Stimulated activated CD8-positive, alpha-beta memory T cell treated with anti-CD3 and anti-CD28 coated beads, Interleukin-7, amount 100 ng/mL, for 24 hours (primary cell): ENCODE data around the gene PRKAG3.
"Not testable (repeated sequence)": the region's sequence is repeated elsewhere in the genome, so short reads cannot be mapped to it uniquely, and the experiment has no call there.

Source experiments
- DNase-seq: peaks from one replicate; pipeline ENCODE4 v3.0.0-alpha.2; 2020; ENCODE audit warnings: low read depth

Gene PRKAG3

DNA sequence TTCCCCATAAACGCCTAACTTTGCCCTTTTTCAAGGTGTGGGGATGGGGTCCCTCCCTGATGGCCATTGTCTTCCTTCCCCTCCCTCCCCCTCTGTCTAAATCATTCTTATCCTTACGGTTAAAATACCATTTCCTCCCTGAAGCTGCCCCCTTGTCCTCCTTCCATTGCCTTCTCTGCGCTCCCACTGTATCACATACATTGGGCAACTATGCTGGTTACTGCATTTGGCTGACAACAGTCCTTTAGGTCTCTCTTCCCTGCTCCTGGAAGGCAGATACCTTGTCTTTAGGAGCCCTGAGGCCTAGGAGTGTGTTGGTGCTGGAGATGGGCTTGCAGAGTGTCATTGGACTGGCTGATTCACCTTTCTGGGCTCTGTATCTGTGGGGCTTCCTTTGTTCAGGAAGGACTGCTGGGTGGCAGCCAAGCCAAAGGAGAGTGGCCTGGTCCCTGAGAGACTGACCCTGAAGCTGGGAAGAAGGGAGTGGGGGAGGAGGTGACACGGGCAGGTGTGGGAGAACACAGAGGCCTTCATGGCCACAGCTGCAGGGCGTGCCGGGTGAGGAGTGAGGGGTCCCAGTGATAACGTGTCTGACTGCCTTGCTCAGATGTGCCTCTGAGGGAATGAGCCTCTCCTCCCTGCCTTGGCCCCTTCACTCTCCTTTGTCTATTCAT, 30.2 kb upstream of the PRKAG3 start:
- no peak for DNase-seq

DNA sequence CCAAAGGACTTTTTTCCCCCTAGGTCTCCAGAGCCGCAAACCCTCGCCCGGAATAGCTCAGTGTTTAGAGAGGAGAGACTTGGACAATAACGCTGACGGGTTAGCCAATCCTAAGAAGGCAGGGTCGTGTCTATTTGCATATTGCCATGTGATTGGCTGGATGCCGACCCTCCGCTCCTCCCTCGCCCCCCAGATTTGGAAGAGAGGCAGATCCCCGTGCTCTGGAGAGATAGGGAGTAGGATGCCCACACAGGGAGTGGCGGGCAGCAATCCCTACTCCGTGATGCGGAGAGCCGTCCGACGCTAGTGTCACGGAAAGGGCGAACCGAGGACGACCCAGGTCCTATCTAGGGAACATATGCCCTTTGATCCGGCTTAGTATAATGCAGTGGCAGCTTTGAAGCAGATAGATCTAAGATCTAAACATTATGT, 29.4 kb upstream of the PRKAG3 start:
- DNase-seq = no peak

DNA sequence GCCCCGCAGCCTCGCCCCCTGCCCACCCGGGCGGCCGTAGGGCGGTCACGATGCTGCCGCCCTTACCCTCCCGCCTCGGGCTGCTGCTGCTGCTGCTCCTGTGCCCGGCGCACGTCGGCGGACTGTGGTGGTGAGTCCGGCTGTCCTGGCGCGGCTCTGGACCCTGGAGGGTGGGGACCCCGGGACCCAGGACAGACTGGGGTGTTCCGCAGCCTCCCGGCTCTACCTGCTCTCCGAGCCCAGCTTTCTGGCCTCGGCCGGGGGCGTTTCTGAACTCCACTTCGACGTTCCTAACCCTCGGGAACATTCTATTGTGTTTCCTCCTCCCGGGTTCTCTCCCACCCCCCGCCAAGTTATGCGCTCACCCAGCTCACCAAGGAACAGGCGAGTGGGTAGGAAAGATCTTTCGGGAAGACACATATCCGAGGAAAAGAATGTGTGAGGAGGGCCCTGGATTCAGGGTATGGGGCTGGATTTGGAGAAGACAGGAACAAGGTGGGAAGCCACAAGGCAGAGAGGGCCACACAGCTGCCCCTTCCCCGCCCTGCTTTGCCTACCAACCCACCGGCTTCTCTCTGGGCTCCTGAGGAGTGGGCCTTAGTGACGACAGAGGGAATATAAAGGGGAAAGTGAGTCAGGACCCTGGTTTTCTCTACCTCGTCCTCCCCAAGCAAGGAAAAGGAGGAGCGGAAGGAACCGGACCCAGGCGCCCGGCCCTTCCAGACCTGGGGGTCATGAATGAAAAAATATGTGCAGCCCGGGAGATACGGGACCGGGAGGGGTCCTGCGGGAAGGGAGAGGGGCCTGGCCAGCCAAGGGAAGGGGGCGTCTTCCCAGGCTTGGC, 28.6 kb upstream of the PRKAG3 start:
- no peak for DNase-seq

DNA sequence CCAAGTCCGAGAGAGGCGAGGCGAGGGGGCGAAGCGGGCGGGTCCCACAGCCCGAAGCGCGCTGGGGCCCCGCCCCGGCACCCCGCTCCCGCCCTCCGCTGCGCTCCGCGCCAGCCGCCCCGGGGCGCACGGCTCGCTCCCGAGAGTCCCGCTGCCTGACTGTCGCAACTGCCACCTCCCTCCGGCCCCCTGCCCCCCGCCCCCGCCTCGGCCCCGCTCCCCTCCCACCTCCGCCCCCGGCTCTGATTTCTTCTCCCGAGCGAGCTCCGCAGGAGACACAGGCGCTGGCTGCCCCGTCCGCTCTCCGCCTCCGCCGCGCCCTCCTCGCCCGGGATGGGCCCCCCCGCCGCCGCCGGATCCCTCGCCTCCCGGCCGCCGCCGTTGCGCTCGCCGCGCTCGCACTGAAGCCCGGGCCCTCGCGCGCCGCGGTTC, 28.0 kb upstream of the PRKAG3 start, which contains the start of gene WNT6:
WNT6 (plus strand) TSS at position 250 of the 432 bp plus-strand sequence. CDS start 233 bp downstream, outside the sequence.
- DNase-seq = no peak

DNA sequence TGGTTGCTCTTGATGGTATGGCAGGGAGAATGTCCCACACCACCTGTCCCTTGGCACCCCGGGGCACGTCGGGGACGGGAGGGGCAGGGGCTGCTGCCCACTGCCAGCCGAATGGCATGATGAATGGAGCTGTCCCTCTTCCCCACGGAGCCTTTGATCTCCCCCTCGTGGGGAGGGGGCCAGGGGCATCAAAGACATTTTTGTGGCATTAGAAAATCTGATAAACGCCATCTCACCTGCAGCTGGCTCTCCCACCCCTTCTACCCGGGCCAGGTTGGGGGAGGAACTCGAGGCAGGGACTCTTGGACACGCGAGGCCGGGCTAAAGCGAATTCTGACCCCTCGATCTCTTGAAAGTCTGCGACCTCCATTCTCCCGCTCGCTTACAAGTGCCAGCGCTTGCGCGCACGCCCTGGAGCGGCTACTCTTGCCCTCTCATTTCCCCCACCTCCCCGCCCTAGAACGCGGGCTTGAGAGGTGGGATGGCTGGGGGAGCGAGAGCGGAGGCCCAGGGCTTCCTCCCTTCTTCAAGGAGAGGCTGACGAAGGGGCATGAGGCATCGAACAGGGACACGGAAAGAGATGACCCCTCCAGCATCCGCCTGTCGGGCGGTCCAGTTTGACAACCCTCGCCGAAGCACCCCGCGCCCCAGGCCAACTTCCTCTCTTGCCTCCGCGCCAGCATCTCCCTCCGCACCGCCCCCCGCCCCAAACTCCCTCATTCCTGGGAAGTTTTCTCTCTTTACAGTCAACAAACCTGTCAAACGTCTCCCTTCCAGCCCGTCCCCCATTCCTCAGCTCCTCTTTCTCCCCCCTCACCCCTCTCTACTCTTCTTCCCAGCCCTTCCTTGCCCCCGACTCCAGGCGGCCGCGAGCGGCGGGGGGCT, 27.3 kb upstream of the PRKAG3 start:
- no peak for DNase-seq

DNA sequence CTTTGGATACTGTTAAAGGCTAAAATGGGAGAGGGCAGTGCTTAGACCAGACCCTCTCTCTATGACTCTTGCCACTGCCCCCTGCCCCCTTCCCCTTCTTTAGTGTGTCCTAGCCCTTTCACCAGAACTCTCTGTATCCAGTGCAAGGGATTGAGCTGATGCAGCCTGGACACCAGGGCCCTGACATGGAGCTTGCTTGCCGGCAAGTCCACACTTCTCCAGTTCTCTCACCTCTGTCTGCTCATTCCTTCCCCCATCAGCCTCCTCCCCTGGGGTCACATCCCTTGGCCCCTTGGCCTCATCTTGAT, 26.5 kb upstream of the PRKAG3 start:
- no peak for DNase-seq

DNA sequence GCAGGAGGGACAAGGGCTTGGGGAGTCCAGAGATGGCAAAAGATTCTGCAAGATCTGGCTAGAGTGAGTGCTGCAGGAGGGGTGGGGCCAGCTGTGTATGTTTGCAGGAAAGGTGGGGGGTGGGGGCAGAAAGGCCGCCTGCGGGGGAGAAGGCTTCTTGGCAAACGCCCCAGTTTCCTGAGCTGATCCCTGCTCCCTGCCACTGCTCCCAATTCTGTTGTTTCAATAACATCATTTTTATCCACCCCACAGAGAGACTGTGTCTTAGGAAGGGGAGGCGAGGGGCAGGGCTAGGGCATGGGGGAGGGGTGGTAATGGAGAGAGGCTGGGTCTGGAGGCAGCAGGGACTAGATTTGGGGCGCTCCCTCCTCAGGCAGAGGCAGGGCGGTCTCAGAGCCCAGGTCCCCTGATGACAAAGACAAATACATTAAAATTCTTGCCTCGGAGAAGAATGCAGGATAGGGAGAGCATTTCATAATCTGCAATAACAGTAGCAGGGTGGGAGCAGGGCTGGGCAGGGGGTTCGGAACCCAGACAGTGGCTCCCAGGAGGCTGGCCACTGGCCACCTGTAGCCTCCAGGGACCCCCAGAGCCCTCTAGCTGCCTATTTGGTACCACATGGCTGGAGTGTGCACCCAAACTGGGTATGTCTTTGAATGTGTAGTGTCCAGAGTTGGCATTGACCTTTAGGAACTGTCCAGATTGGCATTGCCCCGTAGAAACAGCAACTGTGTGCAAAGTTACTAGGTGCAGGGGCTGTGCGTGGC, 26.0 kb upstream of the PRKAG3 start:
- DNase-seq = no peak

DNA sequence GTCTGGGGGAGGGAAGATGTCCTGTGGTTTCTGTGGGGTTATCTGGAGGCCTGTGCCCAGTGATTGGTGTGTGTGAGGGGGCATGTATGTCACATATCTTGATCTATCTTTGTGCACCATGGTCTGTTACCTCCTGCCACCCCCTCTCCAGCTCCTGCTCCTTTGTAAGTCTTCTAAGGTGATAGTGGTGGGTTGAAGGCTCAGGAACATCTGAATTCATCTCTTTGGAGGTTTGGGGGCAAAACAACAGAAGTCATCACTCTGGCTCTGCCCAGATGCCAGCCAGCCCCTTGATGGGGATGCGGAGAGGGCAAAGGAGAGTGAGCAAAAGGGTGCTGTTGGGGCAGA, 25.3 kb upstream of the PRKAG3 start:
- no peak for DNase-seq

DNA sequence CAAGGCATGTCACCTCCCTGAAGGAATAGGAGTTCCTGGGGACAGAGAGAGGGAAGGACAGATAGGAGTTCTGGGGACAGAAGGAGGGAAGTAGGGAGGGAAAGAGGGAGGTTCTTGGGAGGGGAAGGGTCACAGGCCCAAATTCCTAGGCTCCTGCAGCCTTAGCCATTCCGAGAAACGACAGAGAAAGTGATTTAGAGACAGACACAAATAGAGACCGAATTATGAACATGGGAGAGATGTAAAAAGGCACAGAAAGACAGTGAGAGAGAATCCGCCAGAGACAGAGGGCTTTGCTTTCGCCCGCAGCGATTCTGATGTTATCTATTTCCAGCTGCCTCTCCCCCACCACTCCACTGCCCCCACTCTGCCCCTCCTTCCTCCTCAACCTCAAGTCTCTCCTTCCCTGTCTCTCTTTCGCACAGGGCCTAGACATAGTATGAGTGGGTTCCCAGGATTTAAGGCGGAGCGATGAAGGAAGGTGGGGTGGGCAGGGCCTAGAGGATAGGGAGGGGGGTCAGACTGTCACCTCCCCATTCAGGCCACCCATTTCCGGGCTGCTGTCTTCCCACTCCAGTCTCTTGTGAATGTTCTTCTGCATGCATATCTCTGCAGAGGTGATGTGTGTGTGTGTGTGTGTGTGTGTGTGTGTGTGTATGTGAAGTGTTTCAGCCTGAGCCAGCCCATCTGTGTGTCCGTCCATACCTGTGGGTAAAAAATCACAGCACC, 24.7 kb upstream of the PRKAG3 start:
- no peak for DNase-seq

- DNase-seq = no peak
Observed at GRCh38 chr2:218855305-218856166, 23.9 kb upstream of the PRKAG3 start.

DNA sequence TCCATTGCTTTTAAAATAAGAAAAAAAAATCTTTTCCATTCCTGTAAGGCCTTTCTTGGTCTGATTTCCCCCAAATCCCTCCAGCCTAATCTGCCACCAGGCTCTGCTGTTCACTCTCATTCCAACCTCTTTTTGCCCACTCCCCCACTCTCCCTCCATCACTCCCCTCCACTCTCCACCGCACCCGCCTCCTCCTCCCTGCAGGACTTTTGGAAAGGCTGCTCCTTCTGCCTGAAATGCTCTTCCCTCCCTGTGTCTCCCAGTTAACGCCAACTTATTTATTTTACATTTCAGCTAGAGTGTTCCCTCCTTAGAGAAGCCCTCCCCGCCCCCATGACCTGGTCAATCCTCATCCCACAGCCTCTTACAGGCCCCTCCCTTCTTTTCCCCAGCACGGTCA, 23.3 kb upstream of the PRKAG3 start:
- DNase-seq = no peak

GRCh38 chr2:218853766-218854165, 22.2 kb upstream of the PRKAG3 start:
- DNase-seq = no peak

- DNase-seq = peak; percentile 45
Observed at GRCh38 chr2:218852911-218853667, 21.5 kb upstream of the PRKAG3 start.

DNA sequence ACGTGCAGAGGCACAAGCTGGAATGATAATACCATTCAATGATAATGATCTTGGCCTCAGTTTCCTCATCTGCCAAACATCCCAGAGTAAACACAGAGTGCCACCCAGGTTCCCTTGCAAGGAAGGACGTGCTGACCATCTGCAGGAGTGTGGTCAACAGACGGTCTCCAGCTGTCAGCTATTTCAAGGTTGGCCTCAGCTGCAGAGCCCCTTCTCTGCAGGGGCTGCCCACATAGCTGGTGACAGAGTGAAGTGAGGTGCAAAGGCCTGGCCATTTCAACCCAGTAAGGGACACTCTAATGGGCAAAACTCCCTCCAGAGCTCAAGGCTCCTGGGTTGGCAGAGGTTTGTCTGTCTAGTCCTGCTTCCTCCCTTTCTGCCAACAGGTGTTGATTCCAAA, 19.7 kb upstream of the PRKAG3 start:
- no peak for DNase-seq

- DNase-seq = no peak
Observed at GRCh38 chr2:218850796-218851195, 19.2 kb upstream of the PRKAG3 start.

- DNase-seq = no peak
Observed at GRCh38 chr2:218849721-218850120, 18.1 kb upstream of the PRKAG3 start.

DNA sequence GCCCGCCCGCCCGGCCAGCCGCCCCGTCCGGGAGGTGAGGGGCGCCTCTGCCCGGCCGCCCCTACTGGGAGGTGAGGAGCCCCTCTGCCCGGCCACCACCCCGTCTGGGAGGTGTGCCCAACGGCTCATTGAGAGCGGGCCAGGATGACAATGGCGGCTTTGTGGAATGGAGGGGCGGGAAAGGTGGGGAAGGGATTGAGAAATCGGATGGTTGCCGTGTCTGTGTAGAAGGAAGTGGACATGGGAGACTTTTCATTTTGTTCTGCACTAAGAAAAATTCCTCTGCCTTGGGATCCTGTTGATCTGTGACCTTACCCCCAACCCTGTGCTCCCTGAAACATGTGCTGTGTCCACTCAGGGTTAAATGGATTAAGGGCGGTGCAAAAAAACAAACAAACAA, 15.4 kb upstream of the PRKAG3 start:
- not testable (repeated sequence) for DNase-seq

DNA sequence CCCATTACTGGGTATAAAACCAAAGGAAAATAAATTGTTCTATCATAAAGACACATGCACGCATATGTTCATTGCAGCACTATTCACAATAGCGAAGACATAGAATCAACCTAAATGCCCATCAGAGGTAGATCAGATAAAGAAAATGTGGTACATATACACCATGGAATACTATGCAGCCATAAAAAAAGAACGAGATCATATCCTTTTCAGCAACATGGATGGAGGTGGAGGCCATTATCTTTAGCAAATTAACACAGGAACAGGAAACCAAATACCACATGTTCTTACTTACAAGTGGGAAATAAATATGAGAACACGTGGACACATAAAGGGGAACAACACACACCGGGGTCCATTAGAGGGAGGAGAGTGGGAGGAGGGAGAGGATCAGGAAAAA, 12.7 kb upstream of the PRKAG3 start:
- not testable (repeated sequence) for DNase-seq

DNA sequence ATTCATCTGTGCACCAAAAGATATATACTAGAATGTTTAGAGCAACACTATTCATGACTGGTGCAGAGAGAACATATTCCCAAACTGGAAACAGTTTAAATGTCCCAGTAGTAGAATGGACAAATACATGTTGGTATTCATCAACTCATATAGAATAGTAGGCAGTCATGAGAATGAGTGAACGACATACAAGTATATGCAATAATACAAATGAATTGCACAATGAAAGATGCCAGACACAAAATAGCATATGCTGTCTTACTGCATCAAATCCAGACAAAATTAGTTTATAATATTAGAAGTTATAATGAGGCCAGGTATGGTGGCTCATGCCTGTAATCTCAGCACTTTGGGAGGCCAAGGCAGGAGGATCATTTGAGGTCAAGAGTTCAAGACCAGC, 8.3 kb upstream of the PRKAG3 start:
- no peak for DNase-seq
